Heart left ventricle (tissue), 13 donors: ENCODE data around the gene CTTNBP2.

Experiments used
- CTCF ChIP-seq, 12 donors: fragments of 200-600 bp; sonication (generic) in 4 of 12; IDR thresholded peaks; one replicate each; pipeline versions ENCODE4 v1.5.0 to v1.8.0; 2018 to 2022; ENCODE audit warnings: antibody characterized with exemption in 12 of 12, mild to moderate bottlenecking in 5 of 12
- POLR2A ChIP-seq, 2 donors: fragments of 450-650 bp; IDR thresholded peaks; one replicate each; pipeline ENCODE4 v1.6.1; 2017; ENCODE audit warnings: antibody characterized with exemption in 2 of 2, mild to moderate bottlenecking in 2 of 2, moderate library complexity in 2 of 2
- donor health status: ischemic (EF 13 %, LVEDD 7.1; RV severe dilation, severe dysfunction).
- donor health status: DM: no; HTN: yes; CAD: no.
- donor health status: DM: no; HTN: no; CAD: no.
- donor health status: ischemic (EF 25% LVEDD 6.9; RV normal size, moderate dysfunction).
- donor health status: ischemic (EF 25% LVEDD 5.7; RV mildly dilated, moderate dysfunction).
- donor health status: ischemic (EF 35%, LVEDD 5.7; RV mildly dilated, moderate dysfunction).
- donor health status: nonischemic (EF 11% LVEDD 7.7; RV severe dilation, severe dysfunction).
- donor health status: DM: yes; HTN: yes; CAD: no.
- donor health status: PGD.
- donor health status: ischemic (EF 29% LVEDD 5.4; RV normal size, mild dysfunction).
- donor health status: nonischemic (EF 23%, LVEDD 6.1; RV moderate dilation, normal function).

GRCh38 chr7:117781707-117782106 is 91.5 kb downstream of the CTTNBP2 start:
- TF ChIP-seq CTCF (IDR thresholded peaks at IDR 0.05): no peak
- TF ChIP-seq POLR2A (IDR thresholded peaks at IDR 0.05): no peak
